Keratinocyte (primary cell): ENCODE results near the gene PTPRR. TPM values are rescaled to one million over a fixed set of nuclear protein-coding genes. Genes with fewer than 3 reads are reported as not detected.
A peak's percentile ranks its signal among the peaks of the same experiment; 100 is the strongest.

ENCODE experiments used
- DNase-seq: peaks from one replicate; pipeline ENCODE4 v3.0.0-alpha.2; 2011; ENCODE audit warnings: low read depth, missing footprints, low spot score
- FAIRE-seq: peaks from 2 replicates; lab custom pipeline; 2011; peaks lifted over from hg19 to GRCh38; lab: Jason Lieb, UNC
- H2AFZ ChIP-seq: 2 replicates; pipeline ENCODE4 v1.6.0; 2012; ENCODE audit warnings: low read length, control low read depth, inconsistent platforms; ENCODE audit not compliant: control insufficient read depth
- H3K27ac ChIP-seq: 2 replicates; pipeline ENCODE4 v1.5.1; 2011; ENCODE audit warnings: low read length; ENCODE audit not compliant: control insufficient read depth, insufficient read depth
- H3K27me3 ChIP-seq: 3 replicates; pipeline ENCODE4 v1.6.0; 2011; ENCODE audit warnings: low read length; ENCODE audit not compliant: control insufficient read depth, insufficient read depth; ENCODE audit errors: extremely low read depth
- H3K36me3 ChIP-seq, 2 experiments: 2 replicates in 1 of 2; 3 replicates in 1 of 2; pipeline ENCODE4 v1.5.1; 2011; ENCODE audit warnings: low read length in 2 of 2, mild to moderate bottlenecking in 1 of 2; ENCODE audit not compliant: control insufficient read depth in 2 of 2, insufficient read depth in 2 of 2; ENCODE audit errors: extremely low read depth in 1 of 2
- H3K4me1 ChIP-seq: 3 replicates; pipeline ENCODE4 v1.5.1; 2011; ENCODE audit warnings: low read length; ENCODE audit not compliant: control insufficient read depth, insufficient read depth; ENCODE audit errors: extremely low read depth
- H3K4me2 ChIP-seq: 3 replicates; pipeline ENCODE4 v1.6.0; 2011; ENCODE audit warnings: low read depth, low read length; ENCODE audit not compliant: control insufficient read depth, insufficient read depth; ENCODE audit errors: extremely low read depth
- H3K4me3 ChIP-seq, 3 experiments: fragments of 200-600 bp in 1 of 3; sonication (generic) in 1 of 3; 2 replicates in 2 of 3; 3 replicates in 1 of 3; pipeline ENCODE4 v1.5.1; 2011 to 2016; ENCODE audit warnings: low read length in 3 of 3, mild to moderate bottlenecking in 3 of 3, control low read depth in 2 of 3, inconsistent platforms in 1 of 3, low read depth in 1 of 3, mixed read lengths in 1 of 3, mixed run types in 1 of 3, moderate library complexity in 1 of 3; ENCODE audit not compliant: control insufficient read depth in 2 of 3, insufficient read depth in 2 of 3; ENCODE audit errors: extremely low read depth in 1 of 3
- H3K79me2 ChIP-seq: 2 replicates; pipeline ENCODE4 v1.6.0; 2012; ENCODE audit warnings: low read length; ENCODE audit not compliant: control insufficient read depth, insufficient read depth
- H3K9ac ChIP-seq: 3 replicates; pipeline ENCODE4 v1.6.0; 2011; ENCODE audit warnings: low read length; ENCODE audit not compliant: control insufficient read depth, insufficient read depth; ENCODE audit errors: extremely low read depth
- H3K9me1 ChIP-seq: 3 replicates; pipeline ENCODE4 v1.6.0; 2011; ENCODE audit warnings: low read length; ENCODE audit not compliant: control insufficient read depth, insufficient read depth; ENCODE audit errors: extremely low read depth
- H3K9me3 ChIP-seq: 2 replicates; pipeline ENCODE4 v1.5.1; 2012; ENCODE audit warnings: low read depth, low read length; ENCODE audit not compliant: control insufficient read depth
- H4K20me1 ChIP-seq: 3 replicates; pipeline ENCODE4 v1.6.0; 2011; ENCODE audit warnings: low read length; ENCODE audit not compliant: control insufficient read depth, insufficient read depth; ENCODE audit errors: extremely low read depth
- EZH2 ChIP-seq: IDR thresholded peaks from one replicate; pipeline ENCODE4 v1.6.1; 2012; ENCODE audit warnings: inconsistent platforms, mild to moderate bottlenecking, low read length, moderate library complexity
- dilution Hi-C: fragments of 300-500 bp; cut with MboI; formaldehyde crosslinking; loops from one replicate; pipeline ENCODE4 v1.7.0; 2020; ENCODE audit warnings: low sequenced_read_pairs; ENCODE audit not compliant: extremely low pct_ligation_motif_present
- polyA plus RNA-seq, 5 experiments: library from polyadenylated mRNA; depleted of rRNA in 3 of 5; stranded (reverse) in 3 of 5; stranded (forward) in 1 of 5; unstranded in 1 of 5; fragments of >200 nt; gene quantifications; 1 replicate in 1 of 5; 2 replicates in 3 of 5; 3 replicates in 1 of 5; pipeline versions ENCODE4 v1.2.1 to v1.2.3, GENCODE V29; 2011 to 2012; ENCODE audit warnings: missing spikeins in 2 of 5, low read depth in 1 of 5, low replicate concordance in 1 of 5
- TF ChIP-seq, protein P1 (sequence below), 3 experiments: IDR thresholded peaks in 1 of 3; conservative IDR thresholded peaks in 1 of 3; optimal IDR thresholded peaks in 1 of 3; 2 replicates in 2 of 3; 3 replicates in 1 of 3; pipeline versions ENCODE3 to v1.5.1; 2011; ENCODE audit warnings: low read length in 3 of 3, mild to moderate bottlenecking in 3 of 3, moderate library complexity in 2 of 3, control low read depth in 1 of 3, inconsistent platforms in 1 of 3; ENCODE audit not compliant: insufficient read depth in 2 of 3; ENCODE audit errors: extremely low read depth in 1 of 3

The PTPRR gene
- polyA plus RNA-seq, 1 donor (not counting 4 experiments of a cell fraction or from before 2014, with no cell fraction given) = 3.1 TPM

DNA sequence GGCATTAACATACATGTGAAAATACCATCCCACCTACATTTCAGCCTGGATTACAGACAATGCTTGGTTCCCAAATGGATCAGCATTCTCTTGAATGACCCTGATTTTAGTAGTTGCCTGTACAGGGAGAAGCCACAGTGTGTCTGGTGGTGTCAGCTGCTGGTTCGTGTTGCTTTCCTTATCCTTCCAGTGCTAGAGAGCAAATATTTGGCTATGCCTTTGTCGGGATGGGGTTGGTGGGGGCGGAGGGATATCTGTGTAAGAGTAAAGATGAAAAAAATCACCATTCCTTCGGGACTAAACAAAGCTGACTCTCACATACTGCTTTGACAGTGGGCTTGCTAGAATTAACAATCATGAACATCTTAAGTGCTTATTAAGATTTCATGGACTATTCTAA, 96.0 kb downstream of the PTPRR start:
- Histone ChIP-seq H3K36me3 (no peaks in the 10 kb centered on the region), H3K9me1 (no peaks in the 10 kb centered on the region), H2AFZ (no peak overlapping the region), H3K9me3 (no peaks in the 10 kb centered on the region), H3K9ac (no peak overlapping the region), H4K20me1 (no peaks in the 10 kb centered on the region), H3K4me1 (no peaks in the 10 kb centered on the region), H3K4me3 (no peak overlapping the region), H3K79me2 (no peaks in the 10 kb centered on the region), H3K4me2 (no peak overlapping the region), H3K27ac (no peak overlapping the region), H3K27me3 (no peaks in the 10 kb centered on the region)
- TF ChIP-seq, protein P1, sequence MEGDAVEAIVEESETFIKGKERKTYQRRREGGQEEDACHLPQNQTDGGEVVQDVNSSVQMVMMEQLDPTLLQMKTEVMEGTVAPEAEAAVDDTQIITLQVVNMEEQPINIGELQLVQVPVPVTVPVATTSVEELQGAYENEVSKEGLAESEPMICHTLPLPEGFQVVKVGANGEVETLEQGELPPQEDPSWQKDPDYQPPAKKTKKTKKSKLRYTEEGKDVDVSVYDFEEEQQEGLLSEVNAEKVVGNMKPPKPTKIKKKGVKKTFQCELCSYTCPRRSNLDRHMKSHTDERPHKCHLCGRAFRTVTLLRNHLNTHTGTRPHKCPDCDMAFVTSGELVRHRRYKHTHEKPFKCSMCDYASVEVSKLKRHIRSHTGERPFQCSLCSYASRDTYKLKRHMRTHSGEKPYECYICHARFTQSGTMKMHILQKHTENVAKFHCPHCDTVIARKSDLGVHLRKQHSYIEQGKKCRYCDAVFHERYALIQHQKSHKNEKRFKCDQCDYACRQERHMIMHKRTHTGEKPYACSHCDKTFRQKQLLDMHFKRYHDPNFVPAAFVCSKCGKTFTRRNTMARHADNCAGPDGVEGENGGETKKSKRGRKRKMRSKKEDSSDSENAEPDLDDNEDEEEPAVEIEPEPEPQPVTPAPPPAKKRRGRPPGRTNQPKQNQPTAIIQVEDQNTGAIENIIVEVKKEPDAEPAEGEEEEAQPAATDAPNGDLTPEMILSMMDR (optimal IDR thresholded peaks at IDR 0.05 in 1 of 3, IDR thresholded peaks at IDR 0.05 in 1 of 3, conservative IDR thresholded peaks at IDR 0.05 in 1 of 3; ENCODE audit: extremely low read depth in 1 of 3, insufficient read depth in 2 of 3, low read length in 3 of 3) = no peak
- no peak for TF ChIP-seq EZH2
- DNase-seq (no peak), FAIRE-seq (no peak)
- dilution Hi-C loops = no loop called here

DNA sequence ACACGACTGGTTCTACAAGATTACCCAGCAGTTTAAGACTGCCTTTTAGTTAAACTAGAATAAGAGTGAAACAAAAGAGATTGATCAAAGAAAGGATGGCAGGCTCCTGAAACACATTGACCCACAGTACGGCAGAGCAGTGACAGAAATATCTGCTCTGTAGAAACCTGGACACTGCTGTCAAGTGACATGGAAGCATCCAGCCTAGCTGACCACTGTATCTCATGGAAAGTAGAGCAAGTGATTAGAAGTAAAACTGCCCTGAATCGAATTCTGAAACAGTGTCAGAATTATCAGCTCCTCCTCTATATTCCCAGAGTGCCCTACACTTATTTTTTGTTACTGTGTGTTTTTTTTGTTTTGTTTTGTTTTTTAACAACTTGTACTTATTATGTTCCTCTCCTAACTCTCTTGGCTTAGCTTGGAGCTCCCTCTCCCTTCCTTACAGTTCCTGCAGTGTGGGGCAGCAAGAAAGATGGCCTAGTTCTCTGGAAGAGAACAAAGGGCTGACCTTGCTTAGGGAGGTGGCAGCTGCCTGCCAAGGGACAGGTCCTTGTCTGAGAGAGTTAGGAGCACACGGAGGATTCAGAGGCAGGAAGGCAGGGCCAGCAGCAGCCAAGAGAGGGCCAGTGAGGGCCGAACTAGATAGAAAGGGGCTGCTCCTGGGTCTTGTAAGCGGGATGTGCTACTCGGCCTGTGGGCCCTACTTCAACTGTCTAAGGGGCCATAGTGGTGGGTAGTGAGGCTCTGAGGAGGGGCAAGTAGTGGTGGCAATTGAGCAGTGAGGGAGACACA, 97.2 kb downstream of the PTPRR start:
- no peaks in the 10 kb centered on the region for H3K9me1 ChIP-seq
- no peak overlapping the region for H3K4me2 ChIP-seq
- H3K4me3 ChIP-seq = no peak overlapping the region
- no peaks in the 10 kb centered on the region for H3K27me3 ChIP-seq
- H3K79me2 ChIP-seq = no peaks in the 10 kb centered on the region
- no peak for TF ChIP-seq EZH2
- TF ChIP-seq, protein P1 (optimal IDR thresholded peaks at IDR 0.05 in 1 of 3, IDR thresholded peaks at IDR 0.05 in 1 of 3, conservative IDR thresholded peaks at IDR 0.05 in 1 of 3; ENCODE audit: extremely low read depth in 1 of 3, insufficient read depth in 2 of 3, low read length in 3 of 3) = peak in 2 of 3 experiments; percentile 9 to 29
- no peak overlapping the region for H3K27ac ChIP-seq
- no peak overlapping the region for H2AFZ ChIP-seq
- H3K4me1 ChIP-seq = no peaks in the 10 kb centered on the region
- H3K9ac ChIP-seq = no peak overlapping the region
- H3K9me3 ChIP-seq = no peaks in the 10 kb centered on the region
- H3K36me3 ChIP-seq = no peaks in the 10 kb centered on the region
- DNase-seq (no peak), FAIRE-seq (no peak)
- H4K20me1 ChIP-seq = no peaks in the 10 kb centered on the region
- dilution Hi-C loops = no loop called here
